K562 (cell line): Measurements from ENCODE around the gene CEP43. TPM values are rescaled to one million over a fixed set of nuclear protein-coding genes. Genes with fewer than 3 reads are reported as not detected.
A peak's percentile ranks its signal among the peaks of the same experiment; 100 is the strongest.

Experiments used
- ARID2 ChIP-seq: fragments of 450-650 bp; IDR thresholded peaks from 2 replicates; pipeline ENCODE4 v1.6.1; 2017; ENCODE audit warnings: antibody characterized with exemption, mild to moderate bottlenecking
- BDP1 ChIP-seq: IDR thresholded peaks from 3 replicates; pipeline ENCODE4 v1.6.1; 2011; ENCODE audit not compliant: insufficient read length, insufficient read depth
- BHLHE40 ChIP-seq: IDR thresholded peaks from 2 replicates; pipeline ENCODE4 v1.6.1; 2011; ENCODE audit warnings: low read length, improper control_type of control experiment
- CREB1 ChIP-seq, 2 experiments: sonication (generic) in 1 of 2; formaldehyde crosslinking in 1 of 2; IDR thresholded peaks; 2 replicates each; pipeline versions ENCODE4 v1.6.1 to v1.8.0; 2012 to 2022; ENCODE audit warnings: inconsistent platforms in 1 of 2, mild to moderate bottlenecking in 1 of 2, missing genetic modification reagents in 1 of 2, moderate library complexity in 1 of 2
- CREBBP ChIP-seq: IDR thresholded peaks from one replicate; pipeline ENCODE4 v1.6.1; 2012; ENCODE audit warnings: low read depth, mild to moderate bottlenecking, control low read depth, inconsistent platforms, low read length
- DACH1 ChIP-seq: fragments of 450-650 bp; IDR thresholded peaks from 2 replicates; pipeline ENCODE4 v1.6.1; 2018; ENCODE audit not compliant: partially characterized antibody
- E2F5 ChIP-seq: sonication (generic); formaldehyde crosslinking; IDR thresholded peaks from 2 replicates; pipeline ENCODE4 v1.8.0; 2022; ENCODE audit warnings: mild to moderate bottlenecking, missing genetic modification reagents
- FOSL1 ChIP-seq: fragments of 200-800 bp; sonication (Bioruptor generic); conservative IDR thresholded peaks from 2 replicates; pipeline ENCODE4 v1.6.1; 2016; ENCODE audit warnings: missing genetic modification characterization, missing compliant biosample characterization
- FOXA1 ChIP-seq: fragments of 450-650 bp; IDR thresholded peaks from 2 replicates; pipeline ENCODE4 v1.6.1; 2016; ENCODE audit warnings: mild to moderate bottlenecking, borderline replicate concordance
- KDM4B ChIP-seq, 2 experiments: fragments of 450-650 bp in 1 of 2; sonication (generic) in 1 of 2; IDR thresholded peaks; 2 replicates each; pipeline ENCODE4 v1.6.1; 2016 to 2017; ENCODE audit warnings: borderline replicate concordance in 2 of 2, antibody characterized with exemption in 1 of 2, low read depth in 1 of 2, mild to moderate bottlenecking in 1 of 2
- KLF1 ChIP-seq: fragments of 450-650 bp; IDR thresholded peaks from 2 replicates; pipeline ENCODE4 v1.6.1; 2016; ENCODE audit warnings: missing genetic modification characterization, missing compliant biosample characterization
- LCOR ChIP-seq: sonication (generic); formaldehyde crosslinking; IDR thresholded peaks from 2 replicates; pipeline ENCODE4 v1.8.0; 2022; ENCODE audit warnings: mild to moderate bottlenecking, missing genetic modification reagents
- MAX ChIP-seq: sonication (generic); formaldehyde crosslinking; IDR thresholded peaks from 2 replicates; pipeline ENCODE4 v1.9.0; 2022; ENCODE audit warnings: mild to moderate bottlenecking, missing genetic modification reagents
- MXD1 ChIP-seq: fragments of 250-450 bp; sonication (Bioruptor Pico); IDR thresholded peaks from 2 replicates; pipeline ENCODE4 v1.8.0; 2021; ENCODE audit warnings: borderline replicate concordance, mild to moderate bottlenecking, moderate library complexity; ENCODE audit not compliant: poor library complexity, severe bottlenecking
- NEUROD1 ChIP-seq: fragments of 150-350 bp; IDR thresholded peaks from 2 replicates; pipeline ENCODE4 v1.6.1; 2014; ENCODE audit warnings: borderline replicate concordance, low read length, low read depth; ENCODE audit not compliant: partially characterized antibody
- PCBP2 ChIP-seq: fragments of 200-400 bp; formaldehyde crosslinking; IDR thresholded peaks from 2 replicates; pipeline ENCODE4 v1.6.1; 2018; ENCODE audit warnings: low read length, low read depth, mild to moderate bottlenecking, moderate library complexity; ENCODE audit not compliant: poor library complexity, severe bottlenecking
- POLR2G ChIP-seq: fragments of 200-400 bp; formaldehyde crosslinking; IDR thresholded peaks from 2 replicates; pipeline ENCODE4 v1.6.1; 2017; ENCODE audit warnings: low read depth, mild to moderate bottlenecking, antibody characterized with exemption, low read length, moderate library complexity
- PRPF4 ChIP-seq: fragments of 200-400 bp; formaldehyde crosslinking; IDR thresholded peaks from one replicate; pipeline ENCODE4 v1.6.1; 2017; ENCODE audit warnings: low read length, low read depth, mild to moderate bottlenecking; ENCODE audit not compliant: insufficient read depth, poor library complexity, severe bottlenecking
- RBM17 ChIP-seq: fragments of 200-400 bp; formaldehyde crosslinking; IDR thresholded peaks from 2 replicates; pipeline ENCODE4 v1.6.1; 2017; ENCODE audit warnings: low read depth, mild to moderate bottlenecking, low read length, borderline replicate concordance
- RUNX1 ChIP-seq: sonication (generic); IDR thresholded peaks from 2 replicates; pipeline ENCODE4 v1.6.1; 2016; ENCODE audit warnings: antibody characterized with exemption, low read depth
- SP1 ChIP-seq: sonication (generic); formaldehyde crosslinking; IDR thresholded peaks from 2 replicates; pipeline ENCODE4 v1.8.1; 2022; ENCODE audit warnings: mild to moderate bottlenecking, missing genetic modification reagents
- TAF15 ChIP-seq: fragments of 200-400 bp; formaldehyde crosslinking; IDR thresholded peaks from 2 replicates; pipeline ENCODE4 v1.6.1; 2017; ENCODE audit warnings: mild to moderate bottlenecking, low read depth, low read length, moderate library complexity
- TEAD1 ChIP-seq, 2 experiments: fragments of 450-650 bp in 1 of 2; sonication (generic) in 1 of 2; formaldehyde crosslinking; IDR thresholded peaks; 2 replicates each; pipeline versions ENCODE4 v1.4.0 to v1.8.0; 2020 to 2022; ENCODE audit warnings: mild to moderate bottlenecking in 2 of 2, missing genetic modification reagents in 1 of 2
- ZFP1 ChIP-seq: fragments of 450-650 bp; formaldehyde crosslinking; IDR thresholded peaks from 2 replicates; pipeline ENCODE4 v1.4.0; 2020; ENCODE audit warnings: mild to moderate bottlenecking, mixed read lengths
- ZNF324 ChIP-seq: fragments of 250-450 bp; sonication (Bioruptor Pico); IDR thresholded peaks from 2 replicates; pipeline ENCODE4 v1.4.0; 2020; ENCODE audit warnings: mild to moderate bottlenecking
- ZNF77 ChIP-seq: fragments of 250-450 bp; sonication (Bioruptor Pico); IDR thresholded peaks from 2 replicates; pipeline ENCODE4 v1.5.0; 2020
- ZNF778 ChIP-seq: fragments of 450-650 bp; formaldehyde crosslinking; IDR thresholded peaks from 2 replicates; pipeline ENCODE4 v1.4.0; 2020; ENCODE audit warnings: mild to moderate bottlenecking, moderate library complexity
- polyA plus RNA-seq, 8 experiments: library from polyadenylated mRNA; depleted of rRNA in 4 of 8; stranded (reverse) in 5 of 8; unstranded in 3 of 8; fragments of >200 nt; fragmentation: Nextera tagmentation in 2 of 8; fragmentation: Illumina TruSeq in 1 of 8; extraction: Ambion mirVana in 2 of 8; extraction: Trizol in 1 of 8; gene quantifications; 2 replicates each; pipeline versions ENCODE4 v1.2.1 to v1.2.3, GENCODE V29; 2011 to 2014; ENCODE audit warnings: inconsistent platforms in 1 of 8, missing spikeins in 1 of 8
- total RNA-seq, 7 experiments: library from RNA; depleted of rRNA in 6 of 7; stranded (reverse); fragments of >200 nt in 6 of 7; fragmentation: Illumina TruSeq in 2 of 7; extraction: Trizol in 2 of 7; gene quantifications; 2 replicates each; pipeline versions ENCODE4 v1.2.1 to v1.2.3, GENCODE V29; 2011 to 2021; ENCODE audit warnings: low replicate concordance in 1 of 7

Gene CEP43
- total and polyA plus RNA-seq, 9 of the 15 experiments (the other 6 are each of a cell fraction or from before 2014, with no cell fraction given), result 15.2 to 55.7 (median 47.4) TPM

GRCh38 chr6:166999145-166999883 lies at the start of gene CEP43 (continued):
- no peak for TF ChIP-seq PCBP2
- no peak for TF ChIP-seq ZFP1 (CRISPR knock-in tag)
- TF ChIP-seq CREBBP, result no peak
- TF ChIP-seq KDM4B (IDR thresholded peaks at IDR 0.05; ENCODE audit: borderline replicate concordance in 2 of 2, low read depth in 1 of 2), result no peak
- TF ChIP-seq CREB1 (IDR thresholded peaks at IDR 0.05), result peak; percentile 74
- TF ChIP-seq CREB1 (CRISPR knock-in tag; IDR thresholded peaks at IDR 0.05), result no peak; the same call in none of the 2 replicates
- TF ChIP-seq KLF1, result no peak
- no peak for TF ChIP-seq E2F5 (CRISPR knock-in tag)
- TF ChIP-seq FOXA1, result no peak
- TF ChIP-seq ARID2, result peak; percentile 51; the same call in 1 of the 2 replicates
- TF ChIP-seq BHLHE40, result no peak
- no peak for TF ChIP-seq BDP1
- no peak for TF ChIP-seq DACH1
- peak; percentile 47 for TF ChIP-seq MAX (CRISPR knock-in tag)
- TF ChIP-seq ZNF778 (CRISPR knock-in tag), result no peak
- peak; percentile 68 for TF ChIP-seq SP1 (CRISPR knock-in tag)
- no peak for TF ChIP-seq MXD1 (CRISPR knock-in tag)
- TF ChIP-seq RBM17, result no peak
- TF ChIP-seq TEAD1 (CRISPR knock-in tag; IDR thresholded peaks at IDR 0.05), result peak in 1 of 2 experiments; percentile 52; a peak in 1 of 4 replicates
- 0 out of 2 replicates have a peak, but pooled peaks have one; percentile 2 for TF ChIP-seq FOSL1
- TF ChIP-seq LCOR (CRISPR knock-in tag), result no peak
- peak; percentile 78; the same call in 1 of the 2 replicates for TF ChIP-seq TAF15
- peak; percentile 94 for TF ChIP-seq POLR2G
- TF ChIP-seq RUNX1, result no peak
- no peak for TF ChIP-seq ZNF77 (CRISPR knock-in tag)
- TF ChIP-seq ZNF324 (CRISPR knock-in tag), result no peak
- no peak for TF ChIP-seq PRPF4
- TF ChIP-seq NEUROD1, result peak; percentile 27
